ENCODE measurements around the gene UCHL3. TPM values are rescaled to one million over a fixed set of nuclear protein-coding genes. Genes with fewer than 3 reads are reported as not detected.

UCHL3 gene
- total RNA-seq, 1 donor from 2014 or later: 66.5 TPM

- DNase-seq (ENCODE audit: low read depth): no peak
Observed at GRCh38 chr13:75547917-75548316, 1.7 kb upstream of the UCHL3 start.

DNA sequence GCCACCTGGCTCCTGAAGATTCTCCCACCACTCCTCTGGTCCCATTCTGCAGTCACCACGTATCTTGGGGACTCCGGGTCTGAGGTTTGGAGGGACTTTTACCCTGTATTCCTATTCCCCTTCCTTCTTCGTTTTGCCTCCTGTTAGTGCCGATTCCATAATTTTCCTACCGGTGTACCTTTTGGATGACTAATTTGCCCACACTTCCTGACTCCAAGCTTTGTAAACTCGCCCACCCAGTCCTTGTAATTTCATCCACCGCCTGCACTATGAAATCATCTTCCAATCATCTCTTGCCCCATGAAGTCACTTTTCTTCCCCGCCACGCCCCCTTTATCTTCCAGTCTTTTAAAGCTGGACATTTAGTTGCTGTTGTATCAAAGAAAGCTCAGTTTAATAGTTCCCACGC lies 572 bp downstream of the UCHL3 start:
- DNase-seq (ENCODE audit: low read depth): peak; percentile 71

DNA sequence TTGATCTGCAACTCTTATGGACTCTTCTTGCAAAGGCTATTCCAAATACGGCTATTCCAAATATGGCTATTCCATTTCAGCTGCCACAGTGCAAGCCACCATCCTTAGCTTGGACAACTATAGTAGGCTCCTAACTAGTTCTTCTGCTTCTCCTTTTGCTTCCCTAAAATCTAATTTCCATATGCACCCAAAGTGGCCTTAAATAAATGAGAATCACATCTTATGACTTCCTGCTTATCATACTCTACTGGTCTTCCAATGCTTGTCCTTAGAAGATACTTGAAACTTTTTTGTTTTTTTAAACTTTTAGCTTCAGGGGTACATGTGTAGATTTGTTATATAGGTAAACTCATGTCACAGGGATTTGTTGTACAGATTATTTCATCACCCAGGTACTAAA lies 4.9 kb downstream of the UCHL3 start:
- DNase-seq (ENCODE audit: low read depth): no peak

- no peak for DNase-seq (ENCODE audit: low read depth)
Observed at GRCh38 chr13:75554981-75555380, 5.4 kb downstream of the UCHL3 start.

DNA sequence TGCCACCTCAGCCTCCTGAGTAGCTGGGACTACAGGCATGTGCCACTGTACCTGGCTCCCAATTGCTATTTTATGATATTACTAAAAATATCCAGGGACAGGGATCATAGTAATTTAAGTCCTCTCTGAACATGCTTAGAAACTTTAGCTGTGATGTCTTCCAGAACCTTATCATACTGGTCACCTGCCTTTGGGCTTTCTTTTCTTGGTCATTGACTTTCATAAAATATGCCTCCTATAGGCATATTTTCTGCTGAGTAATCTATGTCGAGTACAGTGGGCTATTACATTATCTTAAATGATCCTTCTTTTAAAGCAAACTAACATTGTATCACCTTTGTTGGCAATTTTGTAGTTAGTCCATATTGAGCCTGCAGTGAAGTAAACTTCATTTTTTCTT lies 6.2 kb downstream of the UCHL3 start:
- no peak for DNase-seq (ENCODE audit: low read depth)

DNA sequence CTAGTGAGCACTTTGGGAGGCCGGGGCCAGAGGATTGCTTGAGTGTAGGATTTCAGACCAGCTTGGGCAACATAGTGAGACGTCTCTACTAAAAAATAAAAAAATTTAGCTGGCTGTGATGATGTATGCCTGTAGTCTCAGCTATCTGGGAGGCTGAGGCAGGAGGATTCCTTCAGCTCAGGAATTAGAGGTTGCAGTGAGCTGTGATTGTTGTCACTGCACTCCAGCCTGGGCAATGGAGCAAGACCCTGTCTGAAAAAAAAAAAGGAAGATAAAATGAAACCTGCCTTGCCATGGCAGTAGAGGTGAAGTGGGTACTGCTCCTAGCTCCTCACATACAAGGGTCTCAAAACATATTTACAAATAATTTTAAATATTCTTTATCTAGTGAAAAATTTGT lies 7.4 kb downstream of the UCHL3 start:
- no peak for DNase-seq (ENCODE audit: low read depth)

DNA sequence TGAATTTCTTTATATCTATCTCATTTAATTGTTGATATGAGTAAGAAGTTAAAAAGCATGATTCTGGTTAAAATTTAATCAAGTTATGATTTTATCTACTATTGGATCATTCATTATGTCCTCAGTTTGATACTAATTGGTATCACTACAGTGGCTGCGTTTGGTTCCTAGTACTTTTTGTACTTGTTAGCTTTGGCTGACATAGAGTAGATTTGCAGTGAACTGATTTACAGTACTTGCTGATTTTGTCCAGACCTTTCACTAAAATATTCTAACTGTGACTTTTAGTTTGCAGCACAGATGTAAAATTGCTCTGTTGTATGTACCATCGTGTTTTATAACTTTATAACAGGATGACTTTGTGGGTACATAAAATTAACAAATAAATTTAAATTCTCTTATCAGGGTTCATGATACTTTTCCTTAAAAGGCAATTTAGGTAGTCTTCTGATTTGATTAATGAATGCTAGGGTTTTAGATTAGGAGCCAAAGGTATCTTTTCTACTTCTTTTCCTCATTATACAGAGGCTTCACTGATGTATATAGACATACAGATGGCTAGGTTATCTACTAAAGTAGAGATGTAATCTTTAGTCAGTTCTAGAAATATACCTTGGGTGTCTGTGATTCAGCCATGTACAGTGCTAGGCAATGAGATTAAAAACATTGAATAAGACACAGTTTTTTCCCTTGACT lies 8.7 kb downstream of the UCHL3 start:
- DNase-seq (ENCODE audit: low read depth): no peak

GRCh38 chr13:75566658-75567057 lies 17.1 kb downstream of the UCHL3 start:
- peak; percentile 66 for DNase-seq (ENCODE audit: low read depth)

DNA sequence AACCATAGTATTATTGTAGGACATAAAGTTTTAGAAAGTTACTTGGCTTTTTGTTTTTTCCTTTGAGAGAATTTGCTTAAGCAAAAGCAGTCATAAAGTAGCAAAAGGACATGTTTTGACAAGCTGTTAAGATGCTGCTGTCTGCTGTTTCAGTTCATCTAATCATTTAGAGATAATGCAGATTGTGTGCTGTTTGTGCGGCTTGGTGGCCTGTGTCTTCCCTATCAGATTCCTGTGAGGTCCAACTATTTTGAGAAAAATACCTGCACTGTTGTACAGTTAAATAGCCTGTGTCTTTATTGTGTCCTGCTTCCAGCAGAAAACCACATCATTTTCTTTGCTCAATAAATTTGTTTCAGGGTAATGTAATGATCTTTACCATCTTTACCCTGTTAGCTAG lies 20.0 kb downstream of the UCHL3 start:
- DNase-seq (ENCODE audit: low read depth): no peak

- DNase-seq (ENCODE audit: low read depth): no peak
Observed at GRCh38 chr13:75579529-75579928, 29.9 kb downstream of the UCHL3 start.

DNA sequence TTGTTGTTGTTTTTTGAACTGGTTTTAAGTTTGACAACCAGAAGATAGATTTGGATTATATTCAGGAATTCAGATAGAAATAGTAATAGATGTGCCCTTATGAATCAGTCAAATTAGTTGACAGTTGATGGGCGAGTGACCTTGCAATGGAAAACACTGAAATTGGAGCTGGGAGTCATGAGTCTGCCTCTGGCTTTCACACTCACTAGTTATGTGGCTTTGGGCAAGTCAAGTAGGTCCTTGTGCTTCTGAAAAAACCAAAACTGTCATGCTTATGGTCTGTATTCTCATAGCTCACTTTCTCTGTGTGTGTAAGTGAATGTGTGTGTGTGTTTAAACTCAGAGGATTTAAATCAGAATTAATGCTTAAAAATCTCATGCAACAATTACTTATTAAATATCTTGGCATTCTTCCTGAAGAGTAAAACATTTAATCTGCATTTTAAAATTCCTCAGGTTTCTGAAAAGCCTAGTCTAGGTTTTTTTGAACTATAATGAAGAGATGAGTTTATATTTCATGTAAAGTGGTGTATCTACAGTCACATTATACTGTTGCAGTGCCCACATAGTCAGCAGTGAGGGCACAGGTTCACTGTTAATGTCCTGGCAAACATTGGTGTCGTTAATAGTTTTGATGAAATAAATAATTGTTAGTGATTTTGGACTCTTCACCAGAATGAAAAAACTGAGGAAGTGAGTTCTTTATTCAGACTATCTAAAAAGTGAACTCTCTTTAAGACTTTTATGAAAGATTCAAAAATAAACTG lies 32.5 kb downstream of the UCHL3 start:
- peak; percentile 4 for DNase-seq (ENCODE audit: low read depth)

DNA sequence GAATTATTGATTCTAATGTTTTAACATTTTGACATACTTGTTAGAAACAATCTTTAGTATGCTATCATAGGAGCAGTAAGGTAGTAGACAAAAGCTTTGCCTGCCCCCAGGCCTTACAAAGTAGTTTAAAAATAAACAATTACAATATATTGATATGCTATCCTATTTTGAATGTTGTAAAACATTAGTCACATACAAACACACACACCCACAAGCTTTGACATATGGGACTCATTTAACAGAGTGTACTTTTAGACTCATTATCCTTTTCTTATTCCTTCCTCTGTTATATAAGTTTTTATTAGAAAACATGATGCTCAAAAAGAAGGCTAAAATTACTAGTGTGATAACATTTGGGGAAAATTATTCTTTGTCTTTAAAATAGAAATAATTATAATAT lies 33.5 kb downstream of the UCHL3 start:
- DNase-seq (ENCODE audit: low read depth): no peak

GRCh38 chr13:75585153-75585552 lies 35.6 kb downstream of the UCHL3 start:
- DNase-seq (ENCODE audit: low read depth): no peak

GRCh38 chr13:75587679-75588078 lies 38.1 kb downstream of the UCHL3 start:
- no peak for DNase-seq (ENCODE audit: low read depth)

GRCh38 chr13:75596657-75597182 lies 47.1 kb downstream of the UCHL3 start:
- DNase-seq (ENCODE audit: low read depth): no peak

DNA sequence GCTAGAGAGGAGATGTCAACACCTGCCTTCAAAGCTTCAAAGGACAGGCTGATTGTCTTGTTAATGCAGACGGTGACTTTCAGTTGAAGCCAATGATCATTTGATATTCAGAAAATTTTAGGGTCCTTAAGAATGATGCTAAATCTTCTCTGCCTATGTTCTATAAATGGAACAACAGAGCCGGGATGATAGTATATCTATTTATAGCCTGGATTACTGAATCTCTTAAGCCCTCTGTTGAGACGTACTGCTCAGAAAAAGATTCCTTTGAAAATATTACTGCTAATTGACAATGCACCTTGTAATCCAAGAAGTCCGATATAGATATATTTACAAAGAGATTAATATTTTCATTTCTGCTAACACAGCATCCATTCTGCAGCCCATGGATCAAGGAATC lies 50.8 kb downstream of the UCHL3 start:
- DNase-seq (ENCODE audit: low read depth): no peak

DNA sequence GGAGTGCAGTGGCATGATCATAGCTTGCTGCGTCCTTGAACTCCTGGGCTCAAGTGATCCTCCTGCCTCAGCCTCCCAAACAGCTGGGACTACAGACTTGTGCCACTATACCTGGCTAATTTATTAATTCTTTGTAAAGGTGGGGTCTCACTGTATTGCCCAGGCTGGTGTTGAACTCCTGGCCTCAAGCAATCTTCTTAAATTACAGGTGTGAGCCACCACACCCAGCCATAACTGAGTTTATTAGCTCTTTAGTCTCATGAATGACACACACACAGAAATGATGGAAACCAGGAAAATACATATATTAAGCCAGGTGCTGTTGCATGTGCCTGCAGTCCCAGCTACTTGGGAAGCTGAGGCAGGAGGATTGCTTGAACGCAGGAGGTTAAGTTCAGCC lies 53.4 kb downstream of the UCHL3 start:
- no peak for DNase-seq (ENCODE audit: low read depth)

GRCh38 chr13:75607447-75607846 lies 57.9 kb downstream of the UCHL3 start:
- peak; percentile 10 for DNase-seq (ENCODE audit: low read depth)

DNA sequence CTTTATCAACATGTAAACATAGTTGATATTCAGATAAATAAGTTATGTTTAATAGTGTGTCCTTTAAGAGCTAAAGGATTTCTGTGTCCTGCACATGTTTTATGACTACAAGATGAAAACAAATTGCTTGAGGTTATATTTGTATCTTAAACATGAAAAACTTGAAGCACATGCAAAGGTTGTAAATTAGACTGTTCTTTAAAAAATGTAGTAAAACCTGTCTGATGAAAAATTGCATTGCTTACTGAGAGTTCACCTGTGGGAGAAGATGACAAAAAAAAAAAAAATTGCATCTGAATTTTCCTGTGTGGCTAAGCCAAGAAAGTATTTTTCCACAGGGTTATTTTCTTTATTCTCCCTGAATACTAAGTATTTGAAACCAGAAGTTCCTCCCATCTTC lies 60.9 kb downstream of the UCHL3 start:
- peak; percentile 2 for DNase-seq (ENCODE audit: low read depth)

GRCh38 chr13:75612354-75612753 lies 62.8 kb downstream of the UCHL3 start:
- no peak for DNase-seq (ENCODE audit: low read depth)

GRCh38 chr13:75617230-75617629 lies 67.6 kb downstream of the UCHL3 start:
- no peak for DNase-seq (ENCODE audit: low read depth)

GRCh38 chr13:75618308-75618707 lies 68.7 kb downstream of the UCHL3 start:
- no peak for DNase-seq (ENCODE audit: low read depth)

- no peak for DNase-seq (ENCODE audit: low read depth)
Observed at GRCh38 chr13:75620020-75620419, 70.4 kb downstream of the UCHL3 start.
